ENCODE results near the gene NKPD1. TPM values are rescaled to one million over a fixed set of nuclear protein-coding genes. Genes with fewer than 3 reads are reported as not detected.

The NKPD1 gene
- total RNA-seq, 2 experiments from 2014 or later: 0.09 to 0.11 TPM

- Mint-ChIP-seq H3K4me3 (no peak overlapping the region), H3K27ac (no peak overlapping the region), H3K36me3 (ENCODE audit: low read depth) (peaks cover 9% of the 10 kb centered on the region), H3K9me3 (ENCODE audit: low read depth) (no peaks in the 10 kb centered on the region), H3K4me1 (peaks cover 2% of the 10 kb centered on the region), H3K27me3 (no peaks in the 10 kb centered on the region)
- intact Hi-C loops (cut with DNase I, micrococcal nuclease): no loop called here
- ChIA-PET CTCF (no interaction called here), POLR2A (no interaction called here)
- ATAC-seq (no peak), DNase-seq (no peak)
These were observed 15.3 kb downstream of the NKPD1 start for GRCh38 chr19:45145270-45146189.

DNA sequence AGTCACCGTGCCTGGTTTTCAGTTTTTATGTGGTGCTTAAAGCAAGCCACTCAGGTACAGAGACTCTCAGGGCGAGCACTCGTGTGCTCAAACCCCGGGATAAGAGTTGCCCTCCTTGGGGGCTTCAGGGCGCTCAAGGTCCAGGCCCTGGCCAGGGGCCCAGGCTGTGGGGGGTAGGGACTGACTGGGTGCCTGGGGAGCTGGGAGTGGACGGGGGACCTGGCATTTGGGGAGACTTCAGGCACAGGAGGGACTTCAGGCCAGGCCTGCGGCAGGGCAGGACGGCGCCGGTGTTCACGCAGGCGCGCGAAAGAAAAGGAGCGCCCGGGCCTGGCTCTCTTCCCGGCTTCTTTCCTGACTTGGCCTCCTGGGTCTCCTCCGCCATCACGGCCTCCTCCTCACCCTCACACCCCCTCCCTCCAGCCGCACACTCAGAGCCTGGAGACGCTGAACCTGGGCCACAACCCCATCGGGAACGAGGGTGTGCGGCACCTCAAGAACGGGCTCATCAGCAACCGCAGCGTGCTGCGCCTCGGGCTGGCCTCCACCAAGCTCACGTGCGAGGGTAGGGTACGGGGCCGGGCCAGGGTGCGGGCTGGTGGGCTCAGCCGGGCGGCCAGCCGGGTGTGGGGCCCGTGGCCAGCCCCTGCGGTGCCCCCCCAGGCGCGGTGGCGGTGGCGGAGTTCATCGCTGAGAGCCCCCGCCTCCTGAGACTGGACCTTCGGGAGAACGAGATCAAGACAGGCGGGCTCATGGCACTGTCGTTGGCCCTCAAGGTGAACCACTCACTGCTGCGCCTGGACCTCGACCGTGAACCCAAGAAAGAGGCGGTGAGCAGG is 16.1 kb downstream of the NKPD1 start:
- DNase-seq (no peak), ATAC-seq (no peak)
- Mint-ChIP-seq H3K4me1 (peaks cover 2% of the 10 kb centered on the region), H3K27me3 (no peaks in the 10 kb centered on the region), H3K27ac (no peak overlapping the region), H3K36me3 (ENCODE audit: low read depth) (peaks cover 9% of the 10 kb centered on the region), H3K4me3 (no peak overlapping the region), H3K9me3 (ENCODE audit: low read depth) (no peaks in the 10 kb centered on the region)
- POLR2A ChIA-PET: no interaction called here
- CTCF ChIA-PET: no interaction called here
- intact Hi-C loops (cut with DNase I, micrococcal nuclease): no loop called here

- intact Hi-C loops (cut with DNase I, micrococcal nuclease): no loop called here
- no peak overlapping the region for H3K27ac Mint-ChIP-seq
- H3K9me3 Mint-ChIP-seq (ENCODE audit: low read depth): no peaks in the 10 kb centered on the region
- POLR2A ChIA-PET: no interaction called here
- H3K36me3 Mint-ChIP-seq (ENCODE audit: low read depth): peaks cover 9% of the 10 kb centered on the region
- CTCF ChIA-PET: interaction anchor here (0.7 to 1.4 kb wide), 2 partner anchors 9 to 83 kb away, joined by 3 to 5 read pairs; no protein-coding TSS in a partner anchor
- H3K4me1 Mint-ChIP-seq: no peaks in the 10 kb centered on the region
- DNase-seq (no peak), ATAC-seq (no peak)
- no peaks in the 10 kb centered on the region for H3K27me3 Mint-ChIP-seq
- no peak overlapping the region for H3K4me3 Mint-ChIP-seq
These were observed 18.1 kb downstream of the NKPD1 start for GRCh38 chr19:45142726-45143110.

- CTCF ChIA-PET: interaction anchor here (0.9 kb wide), 1 partner anchor 8 kb away, joined by 3 read pairs; no protein-coding TSS in a partner anchor
- Mint-ChIP-seq H3K27ac (no peak overlapping the region), H3K9me3 (ENCODE audit: low read depth) (no peaks in the 10 kb centered on the region), H3K36me3 (ENCODE audit: low read depth) (peaks cover 9% of the 10 kb centered on the region), H3K4me3 (no peak overlapping the region), H3K4me1 (no peaks in the 10 kb centered on the region), H3K27me3 (no peaks in the 10 kb centered on the region)
- POLR2A ChIA-PET: no interaction called here
- ATAC-seq (no peak), DNase-seq (no peak)
- intact Hi-C loops (cut with DNase I, micrococcal nuclease): no loop called here
These were observed 18.6 kb downstream of the NKPD1 start for GRCh38 chr19:45142016-45142725.

DNA sequence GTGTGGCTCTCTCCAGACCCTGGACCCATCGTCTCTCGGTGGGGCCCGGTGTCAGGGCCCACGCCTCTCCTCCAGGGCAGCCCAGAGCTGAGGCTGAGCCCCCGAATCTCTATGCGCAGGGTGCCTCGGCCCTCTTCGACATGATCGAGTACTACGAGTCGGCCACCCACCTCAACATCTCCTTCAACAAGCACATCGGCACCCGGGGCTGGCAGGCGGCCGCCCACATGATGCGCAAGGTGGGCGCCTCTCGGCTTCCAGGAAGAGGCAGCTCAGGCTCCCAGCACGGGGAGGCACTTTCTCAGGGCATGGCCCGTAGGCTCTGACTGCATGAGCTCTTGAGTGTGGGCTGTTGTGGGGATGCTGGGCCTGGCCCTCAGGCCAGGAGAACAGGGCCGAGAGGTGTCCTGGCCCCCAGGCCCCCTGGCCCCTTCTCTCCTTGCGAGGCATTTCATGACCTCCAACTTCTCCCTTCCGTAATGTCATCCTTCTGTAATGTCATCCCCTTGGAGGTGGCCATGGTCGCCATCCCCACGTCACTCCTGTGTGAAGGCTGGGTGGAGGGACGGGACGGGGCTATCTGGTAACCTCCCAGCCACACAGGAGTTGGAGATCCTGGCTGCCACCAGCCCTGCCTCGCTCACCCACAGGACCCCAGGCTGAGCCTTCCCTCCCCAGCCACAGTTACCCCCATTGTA is 19.4 kb downstream of the NKPD1 start:
- H3K36me3 Mint-ChIP-seq (ENCODE audit: low read depth): peaks cover 9% of the 10 kb centered on the region
- no peak for ATAC-seq
- no peaks in the 10 kb centered on the region for H3K27me3 Mint-ChIP-seq
- ChIA-PET CTCF (interaction anchor here (0.9 kb wide), 1 partner anchor 9 kb away, joined by 3 read pairs; no protein-coding TSS in a partner anchor), POLR2A (no interaction called here)
- no peak overlapping the region for H3K4me3 Mint-ChIP-seq
- no peak for DNase-seq
- no peak overlapping the region for H3K27ac Mint-ChIP-seq
- no peaks in the 10 kb centered on the region for H3K9me3 Mint-ChIP-seq (ENCODE audit: low read depth)
- no peaks in the 10 kb centered on the region for H3K4me1 Mint-ChIP-seq
- intact Hi-C loops (cut with DNase I, micrococcal nuclease): no loop called here

GRCh38 chr19:45140533-45140932 is 20.2 kb downstream of the NKPD1 start:
- ATAC-seq: no peak
- no peaks in the 10 kb centered on the region for H3K9me3 Mint-ChIP-seq (ENCODE audit: low read depth)
- H3K27ac Mint-ChIP-seq: no peak overlapping the region
- H3K4me3 Mint-ChIP-seq: no peak overlapping the region
- H3K36me3 Mint-ChIP-seq (ENCODE audit: low read depth): peaks cover 9% of the 10 kb centered on the region
- intact Hi-C loops (cut with DNase I, micrococcal nuclease): no loop called here
- H3K27me3 Mint-ChIP-seq: no peaks in the 10 kb centered on the region
- no peak for DNase-seq
- CTCF ChIA-PET: no interaction called here
- POLR2A ChIA-PET: no interaction called here
- H3K4me1 Mint-ChIP-seq: no peaks in the 10 kb centered on the region

DNA sequence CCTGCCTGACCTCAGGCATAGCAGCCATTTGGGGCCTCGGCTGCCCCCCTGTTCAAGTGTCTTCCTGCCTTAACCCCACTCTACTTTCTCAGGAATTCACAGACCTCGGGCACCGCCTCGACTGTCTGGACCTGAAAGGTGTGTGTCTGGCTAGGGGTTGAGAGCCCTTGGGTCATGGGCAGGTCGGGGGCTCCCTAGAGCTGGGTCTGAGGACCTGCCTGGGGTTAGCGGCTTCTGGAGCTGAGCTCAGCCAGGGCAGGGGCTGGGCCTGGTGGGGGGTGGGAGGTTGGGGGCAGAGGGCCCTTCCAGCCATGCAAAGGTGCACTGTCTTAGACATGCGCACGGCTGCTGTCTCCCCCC is 20.7 kb downstream of the NKPD1 start:
- ChIA-PET POLR2A (no interaction called here), CTCF (no interaction called here)
- H3K4me3 Mint-ChIP-seq: no peak overlapping the region
- peaks cover 9% of the 10 kb centered on the region for H3K36me3 Mint-ChIP-seq (ENCODE audit: low read depth)
- no peaks in the 10 kb centered on the region for H3K4me1 Mint-ChIP-seq
- H3K27me3 Mint-ChIP-seq: no peaks in the 10 kb centered on the region
- DNase-seq: no peak
- H3K27ac Mint-ChIP-seq: no peak overlapping the region
- H3K9me3 Mint-ChIP-seq (ENCODE audit: low read depth): no peaks in the 10 kb centered on the region
- intact Hi-C loops (cut with DNase I, micrococcal nuclease): no loop called here
- no peak for ATAC-seq

GRCh38 chr19:45139286-45140143 is 21.3 kb downstream of the NKPD1 start:
- H3K27ac Mint-ChIP-seq: no peak overlapping the region
- DNase-seq (no peak), ATAC-seq (no peak)
- H3K4me1 Mint-ChIP-seq: no peaks in the 10 kb centered on the region
- H3K36me3 Mint-ChIP-seq (ENCODE audit: low read depth): peaks cover 9% of the 10 kb centered on the region
- H3K9me3 Mint-ChIP-seq (ENCODE audit: low read depth): no peaks in the 10 kb centered on the region
- intact Hi-C loops (cut with DNase I, micrococcal nuclease): no loop called here
- POLR2A ChIA-PET: no interaction called here
- no peaks in the 10 kb centered on the region for H3K27me3 Mint-ChIP-seq
- CTCF ChIA-PET: no interaction called here
- no peak overlapping the region for H3K4me3 Mint-ChIP-seq

GRCh38 chr19:45138303-45138751 is 22.5 kb downstream of the NKPD1 start:
- ATAC-seq: no peak
- H3K4me1 Mint-ChIP-seq: no peaks in the 10 kb centered on the region
- H3K27me3 Mint-ChIP-seq: no peaks in the 10 kb centered on the region
- H3K9me3 Mint-ChIP-seq (ENCODE audit: low read depth): no peaks in the 10 kb centered on the region
- DNase-seq: no peak
- ChIA-PET POLR2A (no interaction called here), CTCF (interaction anchor here (0.6 kb wide), 1 partner anchor 26 kb away, joined by 4 read pairs; no protein-coding TSS in a partner anchor)
- H3K27ac Mint-ChIP-seq: peak overlapping the region; percentile 23
- no peak overlapping the region for H3K4me3 Mint-ChIP-seq
- H3K36me3 Mint-ChIP-seq (ENCODE audit: low read depth): peaks cover 8% of the 10 kb centered on the region
- intact Hi-C loops (cut with DNase I, micrococcal nuclease): no loop called here

DNA sequence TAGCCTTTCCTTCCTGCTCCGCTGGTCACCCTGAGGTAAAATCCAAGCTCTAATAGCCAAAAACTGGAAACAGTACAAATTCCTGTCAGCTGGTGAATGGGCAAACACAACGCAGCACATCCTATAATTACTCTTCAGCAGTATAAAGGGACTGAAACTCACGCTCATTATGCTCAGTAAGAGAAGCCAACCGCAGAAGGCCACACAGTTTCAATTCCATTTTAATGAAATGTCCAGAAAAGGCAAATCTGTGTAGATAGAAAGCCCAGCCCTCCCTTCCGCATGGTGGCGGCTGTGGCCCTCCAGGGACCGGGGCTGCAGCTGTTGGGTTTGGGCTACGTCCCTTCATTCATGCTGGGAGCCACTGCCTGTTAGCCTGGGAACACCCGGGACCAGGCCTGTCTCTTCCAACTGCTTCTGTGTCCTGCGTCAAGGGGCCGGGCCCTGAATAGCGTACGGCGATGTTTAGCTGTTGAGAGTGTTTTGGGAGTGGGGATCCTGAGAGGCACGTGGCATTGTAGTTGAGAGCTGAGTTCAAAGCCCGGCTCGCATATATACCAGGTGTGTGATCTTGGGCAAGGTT is 23.5 kb downstream of the NKPD1 start:
- Mint-ChIP-seq H3K27me3 (no peaks in the 10 kb centered on the region), H3K27ac (no peak overlapping the region), H3K36me3 (ENCODE audit: low read depth) (peaks cover under 1% of the 10 kb centered on the region), H3K4me3 (no peak overlapping the region), H3K9me3 (ENCODE audit: low read depth) (no peaks in the 10 kb centered on the region), H3K4me1 (no peaks in the 10 kb centered on the region)
- POLR2A ChIA-PET: interaction anchor here (0.6 kb wide), 1 partner anchor 94 kb away, joined by 6 read pairs; no protein-coding TSS in a partner anchor
- CTCF ChIA-PET: interaction anchor here (1.1 kb wide), 1 partner anchor 24 kb away, joined by 3 read pairs; no protein-coding TSS in a partner anchor
- intact Hi-C loops (cut with DNase I, micrococcal nuclease): no loop called here
- ATAC-seq (no peak), DNase-seq (no peak)

All from activated CD4-positive, alpha-beta T cell treated with anti-CD3 and anti-CD28 coated beads for 36 hours (primary cell).